GM12874 (cell line): ENCODE results near the gene TMEM238.

Source experiments
- CTCF ChIP-seq: IDR thresholded peaks from 2 replicates; pipeline ENCODE4 v1.5.1; 2011; ENCODE audit warnings: low read depth, mild to moderate bottlenecking, control low read depth, low read length, moderate library complexity; ENCODE audit not compliant: insufficient read depth

TMEM238 gene

GRCh38 chr19:55354698-55355212, 29.3 kb downstream of the TMEM238 start, which contains the start of gene COX6B2:
COX6B2 (minus strand) TSS chr19:55354719; CDS start chr19:55354521, 198 bp downstream.
- no peak for TF ChIP-seq CTCF

- TF ChIP-seq CTCF = no peak
Measured at GRCh38 chr19:55353803-55354697, 30.0 kb downstream of the TMEM238 start.

GRCh38 chr19:55353356-55353802, 30.7 kb downstream of the TMEM238 start:
- TF ChIP-seq CTCF = no peak

GRCh38 chr19:55352549-55353145, 31.4 kb downstream of the TMEM238 start:
- TF ChIP-seq CTCF = no peak

GRCh38 chr19:55352040-55352439, 32.1 kb downstream of the TMEM238 start:
- TF ChIP-seq CTCF = no peak

- TF ChIP-seq CTCF = no peak
Measured at GRCh38 chr19:55350620-55351315, 33.3 kb downstream of the TMEM238 start.
